Esophagus squamous epithelium (tissue), 5 donors: ENCODE results near the gene C1orf52. TPM values are rescaled to one million over a fixed set of nuclear protein-coding genes. Genes with fewer than 3 reads are reported as not detected.

Experiments
- DNase-seq: peaks from one replicate; lab custom pipeline; 2025; lab: John Stamatoyannopoulos, UW
- H3K27ac ChIP-seq, 4 donors: fragments of 200-600 bp; sonication (generic); one replicate each; pipeline ENCODE4 v1.5.1; 2016 to 2019; ENCODE audit warnings: mild to moderate bottlenecking in 1 of 4
- H3K27me3 ChIP-seq, 4 donors: fragments of 200-600 bp; sonication (generic); 1 replicate in 3 of 4; 2 replicates in 1 of 4; pipeline versions ENCODE4 v1.5.1 to v1.6.0; 2017 to 2021; ENCODE audit warnings: antibody characterized with exemption in 1 of 4
- H3K36me3 ChIP-seq, 3 donors: fragments of 200-600 bp; sonication (generic); one replicate each; pipeline ENCODE4 v1.5.1; 2016 to 2019
- H3K4me1 ChIP-seq, 3 donors: fragments of 200-600 bp; sonication (generic); one replicate each; pipeline ENCODE4 v1.5.1; 2017 to 2019
- H3K4me3 ChIP-seq, 4 donors: fragments of 200-600 bp; sonication (generic); 1 replicate in 3 of 4; 2 replicates in 1 of 4; pipeline ENCODE4 v1.5.1; 2016 to 2019; ENCODE audit warnings: mild to moderate bottlenecking in 2 of 4, moderate library complexity in 1 of 4
- H3K9me3 ChIP-seq, 3 donors: fragments of 200-600 bp; sonication (generic); one replicate each; pipeline ENCODE4 v1.5.1; 2016 to 2019
- POLR2A ChIP-seq, 4 donors: fragments of 450-650 bp; IDR thresholded peaks; one replicate each; pipeline ENCODE4 v1.6.1; 2017; ENCODE audit warnings: antibody characterized with exemption in 4 of 4, mild to moderate bottlenecking in 4 of 4, moderate library complexity in 3 of 4
- WGBS, 2 donors: methylation state at CpG; one replicate each; pipeline ENCODE4 v1.1.5; 2018; 5-methylcytosine and 5-hydroxymethylcytosine counted together
- intact Hi-C: fragments of 100-400 bp; cut with DNase I; formaldehyde crosslinking; loops from one replicate; pipeline ENCODE4 v1.15.0; 2022
- total RNA-seq, 4 donors: library from RNA; depleted of rRNA; stranded (reverse); fragments of >200 nt; gene quantifications; one replicate each; pipeline ENCODE4 v1.1.0, GENCODE V29; 2016
- TF ChIP-seq, protein P1 (sequence below), 6 experiments: fragments of 450-650 bp in 4 of 6; fragments of 200-600 bp in 2 of 6; sonication (generic) in 2 of 6; IDR thresholded peaks; one replicate each; pipeline ENCODE4 v1.5.1; 2016 to 2019; ENCODE audit warnings: antibody characterized with exemption in 6 of 6, mild to moderate bottlenecking in 4 of 6, moderate library complexity in 4 of 6
- donor health status: DM: yes; HTN: yes; CAD: no.

The C1orf52 gene
- total RNA-seq, 4 donors from 2014 or later, result 9.1 to 15.2 (median 12.2) TPM

DNA sequence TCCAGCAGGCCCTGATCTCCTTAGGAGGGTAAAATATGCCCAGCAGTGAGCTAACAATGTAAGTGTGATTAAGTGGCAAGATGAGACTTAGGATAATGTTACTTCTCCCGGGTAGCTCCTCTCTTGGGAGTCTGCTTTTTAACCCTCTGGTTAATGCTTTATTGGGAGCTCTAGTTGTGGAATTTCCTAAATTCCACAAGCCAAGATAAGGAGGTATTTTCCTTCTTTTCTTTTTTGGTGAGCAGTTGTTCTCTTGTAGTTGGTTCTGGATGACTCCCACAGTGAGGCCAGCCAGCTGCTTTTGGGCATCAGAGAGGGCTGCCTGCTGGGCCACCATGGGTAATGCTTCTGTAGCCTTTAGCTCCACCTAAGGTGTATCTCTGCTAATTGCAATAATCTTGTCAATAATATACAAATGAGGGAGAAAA is 19.3 kb downstream of the C1orf52 start:
- H3K27me3 ChIP-seq, result no peaks in the 10 kb centered on the region
- no peak for DNase-seq
- 22 to 23% methylated on average over 1 of the region's 1 CpG for WGBS, 2 donors
- H3K4me1 ChIP-seq, result peaks cover 0 to 7% (median 4%) of the 10 kb centered on the region in 3 donors
- no peak overlapping the region for H3K27ac ChIP-seq
- no peaks in the 10 kb centered on the region for H3K36me3 ChIP-seq
- no peak overlapping the region for H3K4me3 ChIP-seq
- no peaks in the 10 kb centered on the region for H3K9me3 ChIP-seq
- intact Hi-C loops, result no loop called here
- no peak for TF ChIP-seq POLR2A (IDR thresholded peaks at IDR 0.05)
- TF ChIP-seq, protein P1, sequence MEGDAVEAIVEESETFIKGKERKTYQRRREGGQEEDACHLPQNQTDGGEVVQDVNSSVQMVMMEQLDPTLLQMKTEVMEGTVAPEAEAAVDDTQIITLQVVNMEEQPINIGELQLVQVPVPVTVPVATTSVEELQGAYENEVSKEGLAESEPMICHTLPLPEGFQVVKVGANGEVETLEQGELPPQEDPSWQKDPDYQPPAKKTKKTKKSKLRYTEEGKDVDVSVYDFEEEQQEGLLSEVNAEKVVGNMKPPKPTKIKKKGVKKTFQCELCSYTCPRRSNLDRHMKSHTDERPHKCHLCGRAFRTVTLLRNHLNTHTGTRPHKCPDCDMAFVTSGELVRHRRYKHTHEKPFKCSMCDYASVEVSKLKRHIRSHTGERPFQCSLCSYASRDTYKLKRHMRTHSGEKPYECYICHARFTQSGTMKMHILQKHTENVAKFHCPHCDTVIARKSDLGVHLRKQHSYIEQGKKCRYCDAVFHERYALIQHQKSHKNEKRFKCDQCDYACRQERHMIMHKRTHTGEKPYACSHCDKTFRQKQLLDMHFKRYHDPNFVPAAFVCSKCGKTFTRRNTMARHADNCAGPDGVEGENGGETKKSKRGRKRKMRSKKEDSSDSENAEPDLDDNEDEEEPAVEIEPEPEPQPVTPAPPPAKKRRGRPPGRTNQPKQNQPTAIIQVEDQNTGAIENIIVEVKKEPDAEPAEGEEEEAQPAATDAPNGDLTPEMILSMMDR (IDR thresholded peaks at IDR 0.05), result peak in 3 of 6 experiments; percentile 15 to 33 (median 16)

DNA sequence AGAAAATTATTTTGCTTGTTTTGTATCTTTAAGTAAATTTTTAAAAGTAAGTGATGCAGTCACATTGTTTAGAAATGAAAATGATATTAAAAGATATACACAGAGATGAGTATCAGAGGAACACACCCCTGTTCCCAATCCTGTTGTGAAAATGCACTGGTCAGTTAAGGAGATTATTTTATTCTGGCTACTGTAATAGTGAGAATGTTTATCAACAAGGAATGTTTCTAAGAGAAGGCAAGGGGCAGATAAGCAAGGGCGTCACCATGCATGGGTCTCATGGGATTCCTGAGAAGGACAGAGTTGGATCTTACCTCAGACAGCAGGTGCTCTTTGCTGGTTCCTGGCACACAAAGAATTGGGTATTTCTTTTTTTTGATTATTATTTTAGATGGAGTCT is 21.8 kb downstream of the C1orf52 start:
- WGBS, 2 donors, result 81 to 85% methylated on average over 1 of the region's 1 CpG

DNA sequence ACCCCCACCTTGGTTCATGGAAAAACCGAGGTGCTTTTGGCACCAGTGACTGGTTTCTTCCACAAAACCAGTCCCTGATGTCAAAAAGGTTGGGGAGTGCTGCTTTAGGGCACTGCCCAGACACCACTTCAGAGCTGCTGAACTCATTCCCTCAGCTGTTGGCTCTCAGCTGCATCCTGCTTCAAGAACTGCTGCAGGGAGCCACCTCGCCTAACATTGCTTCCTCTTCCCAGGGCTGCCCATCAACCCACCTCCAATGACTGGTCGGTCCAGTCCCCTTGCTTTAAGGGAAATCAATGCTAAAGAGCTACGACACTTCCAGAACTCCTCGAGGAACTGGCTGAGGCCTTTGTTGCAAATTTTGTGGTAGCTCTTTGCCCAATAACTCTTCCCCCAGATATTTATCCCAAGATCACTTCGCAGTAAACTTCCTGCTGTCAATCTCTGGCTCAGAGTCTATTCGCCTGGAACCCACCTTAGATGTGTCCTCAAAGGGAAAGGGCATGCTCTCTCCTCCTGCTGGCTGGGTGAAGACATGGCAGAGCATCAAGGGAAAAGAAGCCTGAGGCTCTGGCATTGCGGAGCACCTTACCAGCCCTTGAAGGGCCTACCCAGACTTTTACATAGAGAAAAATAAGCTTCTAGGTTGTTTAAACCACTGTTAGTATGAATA is 29.0 kb downstream of the C1orf52 start:
- 85 to 88% methylated on average over 8 of the region's 8 CpGs for WGBS, 2 donors
- DNase-seq, result no peak
- intact Hi-C loops, result loop anchor here (10.0 kb wide), 1 partner anchor 116 kb away; no protein-coding TSS in a partner anchor
- H3K4me3 ChIP-seq, result no peak overlapping the region
- no peaks in the 10 kb centered on the region for H3K36me3 ChIP-seq
- no peak overlapping the region for H3K27ac ChIP-seq
- H3K9me3 ChIP-seq, result no peaks in the 10 kb centered on the region
- H3K27me3 ChIP-seq, result no peaks in the 10 kb centered on the region
- no peak for TF ChIP-seq POLR2A (IDR thresholded peaks at IDR 0.05)
- TF ChIP-seq, protein P1 (IDR thresholded peaks at IDR 0.05), result peak in 1 of 6 experiments; percentile 30
- H3K4me1 ChIP-seq, result peaks cover 4 to 14% (median 5%) of the 10 kb centered on the region in 3 donors

More for the DNA sequence above, 21.8 kb downstream of the C1orf52 start:
- no peak overlapping the region for H3K27ac ChIP-seq
- no peak for DNase-seq
- H3K4me3 ChIP-seq, result no peak overlapping the region
- H3K4me1 ChIP-seq, result peaks cover 0 to 7% (median 0%) of the 10 kb centered on the region in 3 donors
- H3K9me3 ChIP-seq, result no peaks in the 10 kb centered on the region
- intact Hi-C loops, result loop anchor here (10.0 kb wide), 1 partner anchor 123 kb away; no protein-coding TSS in a partner anchor
- no peaks in the 10 kb centered on the region for H3K27me3 ChIP-seq
- no peaks in the 10 kb centered on the region for H3K36me3 ChIP-seq
- no peak for TF ChIP-seq POLR2A (IDR thresholded peaks at IDR 0.05)
- TF ChIP-seq, protein P1 (IDR thresholded peaks at IDR 0.05), result no peak

DNA sequence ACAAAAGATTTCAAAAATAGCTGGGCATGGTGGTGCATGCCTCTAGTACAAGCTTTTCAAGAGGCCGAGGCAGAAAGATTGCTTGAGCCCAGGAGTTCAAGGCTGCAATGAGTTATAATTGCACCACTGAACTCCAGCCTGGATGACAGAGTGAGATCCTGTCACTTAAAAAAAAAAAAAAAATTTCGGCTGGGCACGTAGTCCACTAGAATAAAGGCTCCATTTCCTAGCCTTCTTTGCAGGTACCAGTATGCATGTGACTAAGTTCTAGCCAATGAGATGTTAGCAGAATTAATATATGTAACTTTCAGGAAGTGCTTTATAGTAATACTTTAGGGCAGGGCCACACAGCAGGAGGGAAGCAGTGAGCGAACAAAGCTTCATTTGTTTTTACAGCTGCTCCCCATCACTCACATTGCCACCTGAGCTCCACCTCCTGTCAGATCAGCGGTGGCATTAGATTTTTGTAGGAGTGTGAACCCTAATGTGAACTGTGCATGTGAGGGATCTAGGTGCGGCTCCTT is 29.8 kb downstream of the C1orf52 start:
- no peak overlapping the region for H3K4me3 ChIP-seq
- DNase-seq, result no peak
- WGBS, 2 donors, result 62 to 68% methylated on average over 6 of the region's 6 CpGs

More for the DNA sequence above, 29.8 kb downstream of the C1orf52 start:
- H3K4me1 ChIP-seq, result peaks cover 11 to 22% (median 11%) of the 10 kb centered on the region in 3 donors
- no peaks in the 10 kb centered on the region for H3K36me3 ChIP-seq
- TF ChIP-seq POLR2A (IDR thresholded peaks at IDR 0.05), result no peak
- TF ChIP-seq, protein P1 (IDR thresholded peaks at IDR 0.05), result no peak
- H3K9me3 ChIP-seq, result no peaks in the 10 kb centered on the region
- no peaks in the 10 kb centered on the region for H3K27me3 ChIP-seq
- intact Hi-C loops, result loop anchor here (10.0 kb wide), 1 partner anchor 115 kb away; no protein-coding TSS in a partner anchor
- no peak overlapping the region for H3K27ac ChIP-seq
